Measurements from ENCODE around the gene POLR2I. TPM values are rescaled to one million over a fixed set of nuclear protein-coding genes. Genes with fewer than 3 reads are reported as not detected.

Gene POLR2I
- total RNA-seq, 5 donors from 2014 or later (not counting 1 experiment from before 2014, with no cell fraction given): 27.4 to 54.8 (median 50.7) TPM

DNA sequence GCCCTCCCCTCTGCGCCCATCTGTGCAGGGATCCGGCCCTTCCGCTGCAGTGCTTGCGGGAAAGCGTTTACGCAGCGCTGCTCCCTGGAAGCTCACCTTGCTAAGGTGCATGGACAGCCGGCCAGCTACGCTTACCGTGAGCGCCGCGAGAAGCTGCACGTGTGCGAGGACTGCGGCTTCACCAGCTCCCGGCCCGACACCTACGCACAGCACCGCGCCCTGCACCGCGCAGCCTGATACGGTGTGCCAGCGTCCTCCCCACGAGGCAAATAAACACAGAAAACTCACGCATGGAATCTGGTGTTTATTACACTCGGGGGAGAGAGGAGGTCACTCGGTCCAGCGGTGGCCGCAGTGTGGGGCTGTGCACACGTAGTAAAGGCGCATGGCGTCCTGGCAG is 1.2 kb downstream of the POLR2I start:
- Histone ChIP-seq H3K9me3 (no peaks in the 10 kb centered on the region), H3K4me1 (ENCODE audit: control insufficient read depth in 1 of 2, extremely low read depth in 1 of 2, insufficient read depth in 2 of 2, low read length in 2 of 2) (peaks cover 5 to 38% of the 10 kb centered on the region in 2 experiments), H3K36me3 (ENCODE audit: control insufficient read depth in 2 of 2, extremely low read depth in 1 of 2, insufficient read depth in 1 of 2, low read length in 1 of 2) (peaks cover 4 to 27% of the 10 kb centered on the region in 2 donors), H3K27ac (ENCODE audit: low read length) (no peak overlapping the region), H3K4me3 (ENCODE audit: control insufficient read depth in 1 of 2, extremely low read depth in 1 of 2, low read length in 1 of 2) (no peak overlapping the region), H3K27me3 (replicated peaks in 1 of 2; ENCODE audit: control insufficient read depth in 2 of 2, extremely low read depth in 1 of 2, insufficient read depth in 2 of 2, low read length in 1 of 2) (no peaks in the 10 kb centered on the region)
- ATAC-seq (replicated peaks in 1 of 4) (no peak), DNase-seq (no peak)
- no peaks in the 10 kb centered on the region for H3K9me3 Mint-ChIP-seq
- H3K4me3 Mint-ChIP-seq: peak overlapping the region; percentile 87 to 94 (median 90)
- no peaks in the 10 kb centered on the region for H3K27me3 Mint-ChIP-seq
- 95% methylated on average over 34 of the region's 34 CpGs for WGBS (ENCODE audit: insufficient coverage)
- POLR2A ChIA-PET: interaction anchor here in 1 of 2 donors (0.6 kb wide), 1 partner anchor 59 kb away, joined by 3 read pairs; the partner anchor contains the start of gene THAP8
- CTCF ChIA-PET: no interaction called here
- H3K36me3 Mint-ChIP-seq: peaks cover 26% of the 10 kb centered on the region
- peaks cover 43 to 45% (median 43%) of the 10 kb centered on the region in 3 donors for H3K4me1 Mint-ChIP-seq
- no peak overlapping the region for H3K27ac Mint-ChIP-seq

DNA sequence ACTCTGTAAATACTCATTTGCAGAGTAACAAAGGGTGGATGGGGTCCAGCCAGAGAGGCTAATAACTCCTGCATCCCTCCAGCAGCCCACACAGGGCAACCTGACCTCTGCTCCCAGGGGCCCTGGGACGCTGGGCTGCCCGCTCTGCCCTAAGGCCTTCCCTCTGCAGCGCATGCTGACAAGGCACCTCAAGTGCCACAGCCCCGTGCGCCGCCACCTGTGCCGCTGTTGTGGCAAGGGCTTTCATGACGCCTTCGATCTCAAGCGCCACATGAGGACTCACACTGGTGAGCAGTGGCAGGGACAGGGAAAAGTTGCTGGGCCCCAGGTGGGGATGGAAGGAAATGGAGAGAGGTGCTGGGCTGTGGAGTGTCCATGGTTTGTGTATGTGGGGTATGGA is 2.0 kb downstream of the POLR2I start:
- 96% methylated on average over 10 of the region's 10 CpGs for WGBS (ENCODE audit: insufficient coverage)
- DNase-seq: no peak

DNA sequence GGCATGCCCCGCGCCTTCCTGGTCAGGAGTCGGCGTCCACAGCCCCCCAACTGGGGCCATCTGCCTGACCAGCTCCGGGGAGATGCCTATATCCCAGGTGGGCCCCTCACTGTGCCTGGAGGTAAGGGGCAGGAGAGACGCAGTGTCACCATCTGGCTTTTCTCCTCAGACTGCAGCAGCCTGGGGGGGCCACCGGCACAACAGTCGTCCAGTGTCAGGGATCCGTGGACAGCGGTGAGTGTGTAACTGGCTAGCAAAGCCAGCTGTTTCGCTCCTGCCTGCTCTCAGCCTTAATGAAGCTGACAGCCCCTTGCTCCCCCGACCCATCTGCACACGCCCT is 3.5 kb downstream of the POLR2I start:
- no peak overlapping the region for H3K27ac ChIP-seq (ENCODE audit: low read length)
- peaks cover 17% of the 10 kb centered on the region for H3K36me3 Mint-ChIP-seq
- H3K4me3 ChIP-seq (ENCODE audit: control insufficient read depth in 1 of 2, extremely low read depth in 1 of 2, low read length in 1 of 2): no peak overlapping the region
- no peak overlapping the region for H3K4me3 Mint-ChIP-seq
- no peak for ATAC-seq (replicated peaks in 1 of 4)
- H3K9me3 ChIP-seq: no peaks in the 10 kb centered on the region
- DNase-seq: no peak
- H3K27ac Mint-ChIP-seq: no peak overlapping the region
- no peaks in the 10 kb centered on the region for H3K27me3 Mint-ChIP-seq
- peaks cover 5 to 30% of the 10 kb centered on the region in 2 experiments for H3K4me1 ChIP-seq (ENCODE audit: control insufficient read depth in 1 of 2, extremely low read depth in 1 of 2, insufficient read depth in 2 of 2, low read length in 2 of 2)
- WGBS (ENCODE audit: insufficient coverage): over 99% methylated on average over 11 of the region's 13 CpGs
- POLR2A ChIA-PET: no interaction called here
- H3K9me3 Mint-ChIP-seq: no peaks in the 10 kb centered on the region
- CTCF ChIA-PET: interaction anchor here in 1 of 2 donors (0.6 kb wide), 2 partner anchors 18 to 30 kb away, joined by 3 to 9 read pairs; no protein-coding TSS in a partner anchor
- peaks cover 27 to 31% (median 30%) of the 10 kb centered on the region in 3 donors for H3K4me1 Mint-ChIP-seq
- H3K36me3 ChIP-seq (ENCODE audit: control insufficient read depth in 2 of 2, extremely low read depth in 1 of 2, insufficient read depth in 1 of 2, low read length in 1 of 2): peaks cover 4 to 22% of the 10 kb centered on the region in 2 donors
- no peaks in the 10 kb centered on the region for H3K27me3 ChIP-seq (replicated peaks in 1 of 2; ENCODE audit: control insufficient read depth in 2 of 2, extremely low read depth in 1 of 2, insufficient read depth in 2 of 2, low read length in 1 of 2)

More for the DNA sequence above, 2.0 kb downstream of the POLR2I start:
- Histone ChIP-seq H3K4me3 (ENCODE audit: control insufficient read depth in 1 of 2, extremely low read depth in 1 of 2, low read length in 1 of 2) (no peak overlapping the region), H3K27me3 (replicated peaks in 1 of 2; ENCODE audit: control insufficient read depth in 2 of 2, extremely low read depth in 1 of 2, insufficient read depth in 2 of 2, low read length in 1 of 2) (no peaks in the 10 kb centered on the region), H3K9me3 (no peaks in the 10 kb centered on the region), H3K36me3 (ENCODE audit: control insufficient read depth in 2 of 2, extremely low read depth in 1 of 2, insufficient read depth in 1 of 2, low read length in 1 of 2) (peaks cover 4 to 22% of the 10 kb centered on the region in 2 donors), H3K4me1 (ENCODE audit: control insufficient read depth in 1 of 2, extremely low read depth in 1 of 2, insufficient read depth in 2 of 2, low read length in 2 of 2) (peaks cover 5 to 38% of the 10 kb centered on the region in 2 experiments), H3K27ac (ENCODE audit: low read length) (no peak overlapping the region)
- peak overlapping the region; percentile 87 to 94 (median 90) for H3K4me3 Mint-ChIP-seq
- H3K27me3 Mint-ChIP-seq: no peaks in the 10 kb centered on the region
- H3K27ac Mint-ChIP-seq: peak overlapping the region in 1 of 2 donors; percentile 58
- H3K36me3 Mint-ChIP-seq: peaks cover 22% of the 10 kb centered on the region
- POLR2A ChIA-PET: no interaction called here
- CTCF ChIA-PET: no interaction called here
- H3K4me1 Mint-ChIP-seq: peaks cover 39 to 43% (median 41%) of the 10 kb centered on the region in 3 donors
- ATAC-seq (replicated peaks in 1 of 4): no peak
- H3K9me3 Mint-ChIP-seq: no peaks in the 10 kb centered on the region

DNA sequence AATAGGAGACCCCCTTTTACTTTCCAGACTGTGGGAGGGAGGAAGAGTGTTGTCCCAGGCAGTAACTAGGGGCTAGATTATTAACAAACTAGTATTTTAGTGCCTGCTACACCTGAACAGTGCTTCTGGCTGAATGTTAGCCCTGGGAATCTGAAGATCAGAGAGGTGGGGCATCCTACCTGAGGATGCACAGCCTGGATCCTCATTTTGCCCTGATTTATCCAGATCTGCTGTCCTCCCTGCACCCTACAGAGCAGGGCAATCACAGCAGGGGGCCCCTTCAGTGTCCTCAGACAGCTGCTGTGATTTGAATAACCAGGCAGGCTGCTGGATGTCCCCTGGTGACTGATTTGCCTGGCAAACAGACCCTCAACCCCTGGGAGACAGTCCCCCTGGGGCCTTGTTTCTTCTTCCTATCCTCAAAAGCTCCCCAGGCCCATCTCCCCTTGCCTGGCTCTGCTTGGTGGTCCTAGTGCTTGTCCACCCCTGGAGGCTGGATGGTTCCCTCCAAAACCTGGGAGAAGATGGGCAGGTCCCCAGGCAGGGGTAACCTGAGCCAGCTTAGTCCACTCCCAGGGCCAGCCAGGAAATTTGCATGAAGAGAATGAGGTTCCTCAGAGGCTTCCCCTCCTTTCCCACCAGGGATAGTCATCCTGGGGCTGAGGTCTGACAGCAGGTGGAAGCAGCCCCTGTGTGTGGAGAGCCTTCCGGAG is 4.0 kb downstream of the POLR2I start, which contains the start of gene OVOL3:
OVOL3 (plus strand) TSS at position 657 of the 713 bp plus-strand sequence. CDS start 60 bp downstream, outside the sequence.
- WGBS (ENCODE audit: insufficient coverage): 100% methylated on average over 1 of the region's 1 CpG
- Histone ChIP-seq H3K4me3 (ENCODE audit: control insufficient read depth in 1 of 2, extremely low read depth in 1 of 2, low read length in 1 of 2) (no peak within 1 kb of the TSS), H3K27me3 (replicated peaks in 1 of 2; ENCODE audit: control insufficient read depth in 2 of 2, extremely low read depth in 1 of 2, insufficient read depth in 2 of 2, low read length in 1 of 2) (no peaks in the 10 kb centered on the region), H3K27ac (ENCODE audit: low read length) (no peak within 1 kb of the TSS), H3K4me1 (ENCODE audit: control insufficient read depth in 1 of 2, extremely low read depth in 1 of 2, insufficient read depth in 2 of 2, low read length in 2 of 2) (peaks cover 5 to 24% of the 10 kb centered on the region in 2 experiments), H3K9me3 (no peaks in the 10 kb centered on the region), H3K36me3 (ENCODE audit: control insufficient read depth in 2 of 2, extremely low read depth in 1 of 2, insufficient read depth in 1 of 2, low read length in 1 of 2) (peaks cover 4 to 22% of the 10 kb centered on the region in 2 donors)
- ATAC-seq (replicated peaks in 1 of 4) (no peak), DNase-seq (no peak)
- no peak within 1 kb of the TSS for H3K27ac Mint-ChIP-seq
- H3K36me3 Mint-ChIP-seq: peaks cover 17% of the 10 kb centered on the region
- POLR2A ChIA-PET: no interaction called here
- CTCF ChIA-PET: interaction anchor here in 1 of 2 donors (0.6 kb wide), 1 partner anchor 19 kb away, joined by 9 read pairs; no protein-coding TSS in a partner anchor
- peak within 1 kb of the TSS in 1 of 3 donors; percentile 90 for H3K4me3 Mint-ChIP-seq
- H3K27me3 Mint-ChIP-seq: no peaks in the 10 kb centered on the region
- peaks cover 24 to 26% (median 25%) of the 10 kb centered on the region in 3 donors for H3K4me1 Mint-ChIP-seq
- H3K9me3 Mint-ChIP-seq: no peaks in the 10 kb centered on the region

DNA sequence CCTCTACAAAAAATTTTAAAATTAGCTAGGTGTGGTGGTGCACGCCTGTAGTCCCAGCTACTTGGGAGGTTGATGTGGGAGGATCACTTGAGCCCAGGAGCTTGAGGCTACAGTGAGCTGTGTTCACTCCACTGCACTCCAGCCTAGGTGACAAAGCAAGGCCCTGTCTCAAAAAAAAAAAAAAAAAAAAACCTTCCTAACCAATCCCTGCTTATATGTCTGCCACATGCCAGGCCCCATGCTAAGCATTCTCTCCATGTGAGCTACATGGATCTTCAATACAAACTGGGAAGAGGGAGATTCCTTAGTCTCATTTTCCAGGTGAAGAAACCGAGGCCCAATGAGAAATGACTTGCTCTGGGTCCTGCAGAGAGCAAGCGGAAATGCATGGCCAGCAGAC is 6.0 kb downstream of the POLR2I start:
- no peak overlapping the region for H3K27ac ChIP-seq (ENCODE audit: low read length)
- ChIA-PET CTCF (no interaction called here), POLR2A (no interaction called here)
- Mint-ChIP-seq H3K4me1 (peaks cover 9 to 12% (median 10%) of the 10 kb centered on the region in 3 donors), H3K9me3 (no peaks in the 10 kb centered on the region), H3K27me3 (no peaks in the 10 kb centered on the region), H3K4me3 (no peak overlapping the region), H3K27ac (no peak overlapping the region), H3K36me3 (peaks cover 17% of the 10 kb centered on the region)
- peaks cover 0 to 11% of the 10 kb centered on the region in 2 experiments for H3K4me1 ChIP-seq (ENCODE audit: control insufficient read depth in 1 of 2, extremely low read depth in 1 of 2, insufficient read depth in 2 of 2, low read length in 2 of 2)
- H3K9me3 ChIP-seq: no peaks in the 10 kb centered on the region
- no peak overlapping the region for H3K4me3 ChIP-seq (ENCODE audit: control insufficient read depth in 1 of 2, extremely low read depth in 1 of 2, low read length in 1 of 2)
- peaks cover 4 to 22% of the 10 kb centered on the region in 2 donors for H3K36me3 ChIP-seq (ENCODE audit: control insufficient read depth in 2 of 2, extremely low read depth in 1 of 2, insufficient read depth in 1 of 2, low read length in 1 of 2)
- ATAC-seq (replicated peaks in 1 of 4): no peak
- WGBS (ENCODE audit: insufficient coverage): 92% methylated on average over 2 of the region's 3 CpGs
- DNase-seq: no peak
- H3K27me3 ChIP-seq (replicated peaks in 1 of 2; ENCODE audit: control insufficient read depth in 2 of 2, extremely low read depth in 1 of 2, insufficient read depth in 2 of 2, low read length in 1 of 2): no peaks in the 10 kb centered on the region

DNA sequence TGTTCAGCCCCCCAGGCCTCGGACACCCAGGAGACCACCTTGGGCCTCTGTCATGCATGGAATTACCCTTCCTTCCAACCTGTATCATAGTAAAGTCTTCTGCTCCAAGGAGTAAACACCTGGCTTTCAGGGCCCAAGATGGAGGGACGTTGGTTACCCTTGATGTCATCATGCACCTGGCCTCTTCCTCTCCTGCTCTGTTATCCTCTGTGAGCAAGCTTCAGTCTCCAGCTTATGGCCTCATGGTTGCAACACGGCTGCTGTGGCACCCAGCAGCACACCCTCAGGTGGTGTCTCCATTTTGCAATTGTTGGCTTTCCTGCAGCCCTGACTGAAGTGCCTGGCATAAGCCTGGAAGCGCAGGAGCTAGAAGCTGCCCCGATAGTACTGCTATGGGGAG is 7.7 kb downstream of the POLR2I start:
- POLR2A ChIA-PET: no interaction called here
- Mint-ChIP-seq H3K9me3 (no peaks in the 10 kb centered on the region), H3K4me3 (no peak overlapping the region), H3K27ac (no peak overlapping the region), H3K4me1 (no peaks in the 10 kb centered on the region), H3K27me3 (no peaks in the 10 kb centered on the region), H3K36me3 (peaks cover 7% of the 10 kb centered on the region)
- DNase-seq (no peak), ATAC-seq (replicated peaks in 1 of 4) (no peak)
- Histone ChIP-seq H3K27ac (ENCODE audit: low read length) (no peak overlapping the region), H3K9me3 (no peaks in the 10 kb centered on the region), H3K4me1 (ENCODE audit: control insufficient read depth in 1 of 2, extremely low read depth in 1 of 2, insufficient read depth in 2 of 2, low read length in 2 of 2) (no peaks in the 10 kb centered on the region), H3K36me3 (ENCODE audit: control insufficient read depth in 2 of 2, extremely low read depth in 1 of 2, insufficient read depth in 1 of 2, low read length in 1 of 2) (peaks cover 10 to 12% of the 10 kb centered on the region in 2 donors), H3K27me3 (replicated peaks in 1 of 2; ENCODE audit: control insufficient read depth in 2 of 2, extremely low read depth in 1 of 2, insufficient read depth in 2 of 2, low read length in 1 of 2) (no peaks in the 10 kb centered on the region), H3K4me3 (ENCODE audit: control insufficient read depth in 1 of 2, extremely low read depth in 1 of 2, low read length in 1 of 2) (no peak overlapping the region)
- WGBS (ENCODE audit: insufficient coverage): 86% methylated on average over 5 of the region's 5 CpGs
- CTCF ChIA-PET: no interaction called here

All from T-cell (primary cell).